Epithelial cell of proximal tubule (primary cell): ENCODE results near the gene NUP210L. TPM values are rescaled to one million over a fixed set of nuclear protein-coding genes. Genes with fewer than 3 reads are reported as not detected.

Experiments
- DNase-seq: peaks from one replicate; pipeline ENCODE4 v3.0.0-alpha.2; 2011; ENCODE audit warnings: low read depth
- H3K4me3 ChIP-seq: 2 replicates; pipeline ENCODE4 v1.5.1; 2011; ENCODE audit warnings: low read depth, mild to moderate bottlenecking, low read length
- total RNA-seq: library from RNA; depleted of rRNA; stranded (reverse); fragments of >200 nt; gene quantifications from 2 replicates; pipeline ENCODE4 v1.2.3, GENCODE V29; 2015
- TF ChIP-seq, protein P1 (sequence below): conservative IDR thresholded peaks from 2 replicates; pipeline ENCODE4 v1.5.1; 2012; ENCODE audit warnings: low read depth, mild to moderate bottlenecking, low read length

Gene NUP210L
- total RNA-seq, 1 donor from 2014 or later = not detected

DNA sequence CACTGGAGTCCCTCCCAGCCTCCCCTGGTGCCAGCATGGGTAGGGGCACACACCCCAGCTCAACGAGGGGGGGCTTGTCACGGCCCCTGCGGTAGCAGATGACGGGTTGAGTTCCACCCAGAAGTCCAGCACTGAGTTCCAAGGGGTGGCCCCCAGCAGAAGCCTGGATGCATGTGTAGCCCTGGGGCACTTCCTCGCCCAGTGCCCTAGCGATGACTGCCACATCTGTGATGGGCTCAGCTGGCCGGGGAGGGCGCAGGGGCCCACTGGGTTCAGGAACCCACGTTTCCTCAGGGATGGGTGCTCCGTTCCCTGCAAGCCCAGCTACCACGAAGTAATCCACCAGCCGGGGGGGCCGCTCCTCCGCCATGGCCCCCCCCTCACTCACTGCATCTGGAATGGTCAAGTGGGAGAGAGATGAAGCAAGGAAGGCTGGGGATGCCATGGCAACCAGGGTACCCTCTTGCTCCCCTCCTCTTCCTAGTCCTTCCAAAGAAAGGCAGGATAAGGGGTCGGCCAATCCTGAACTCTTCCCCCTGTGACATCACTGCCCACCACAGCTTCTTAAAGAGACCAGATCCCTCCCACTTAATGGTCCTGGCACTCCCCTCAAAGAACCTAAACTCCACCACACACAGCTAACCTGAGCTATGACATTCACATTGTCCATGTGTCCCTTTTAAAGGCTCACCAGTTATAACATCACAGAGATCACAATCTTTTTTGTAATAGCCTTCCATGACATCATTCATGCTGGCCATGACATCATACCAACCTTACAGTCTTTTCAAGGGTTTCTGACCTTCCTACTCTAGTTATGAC, 210.7 kb downstream of the NUP210L start:
- TF ChIP-seq, protein P1, sequence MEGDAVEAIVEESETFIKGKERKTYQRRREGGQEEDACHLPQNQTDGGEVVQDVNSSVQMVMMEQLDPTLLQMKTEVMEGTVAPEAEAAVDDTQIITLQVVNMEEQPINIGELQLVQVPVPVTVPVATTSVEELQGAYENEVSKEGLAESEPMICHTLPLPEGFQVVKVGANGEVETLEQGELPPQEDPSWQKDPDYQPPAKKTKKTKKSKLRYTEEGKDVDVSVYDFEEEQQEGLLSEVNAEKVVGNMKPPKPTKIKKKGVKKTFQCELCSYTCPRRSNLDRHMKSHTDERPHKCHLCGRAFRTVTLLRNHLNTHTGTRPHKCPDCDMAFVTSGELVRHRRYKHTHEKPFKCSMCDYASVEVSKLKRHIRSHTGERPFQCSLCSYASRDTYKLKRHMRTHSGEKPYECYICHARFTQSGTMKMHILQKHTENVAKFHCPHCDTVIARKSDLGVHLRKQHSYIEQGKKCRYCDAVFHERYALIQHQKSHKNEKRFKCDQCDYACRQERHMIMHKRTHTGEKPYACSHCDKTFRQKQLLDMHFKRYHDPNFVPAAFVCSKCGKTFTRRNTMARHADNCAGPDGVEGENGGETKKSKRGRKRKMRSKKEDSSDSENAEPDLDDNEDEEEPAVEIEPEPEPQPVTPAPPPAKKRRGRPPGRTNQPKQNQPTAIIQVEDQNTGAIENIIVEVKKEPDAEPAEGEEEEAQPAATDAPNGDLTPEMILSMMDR = no peak

DNA sequence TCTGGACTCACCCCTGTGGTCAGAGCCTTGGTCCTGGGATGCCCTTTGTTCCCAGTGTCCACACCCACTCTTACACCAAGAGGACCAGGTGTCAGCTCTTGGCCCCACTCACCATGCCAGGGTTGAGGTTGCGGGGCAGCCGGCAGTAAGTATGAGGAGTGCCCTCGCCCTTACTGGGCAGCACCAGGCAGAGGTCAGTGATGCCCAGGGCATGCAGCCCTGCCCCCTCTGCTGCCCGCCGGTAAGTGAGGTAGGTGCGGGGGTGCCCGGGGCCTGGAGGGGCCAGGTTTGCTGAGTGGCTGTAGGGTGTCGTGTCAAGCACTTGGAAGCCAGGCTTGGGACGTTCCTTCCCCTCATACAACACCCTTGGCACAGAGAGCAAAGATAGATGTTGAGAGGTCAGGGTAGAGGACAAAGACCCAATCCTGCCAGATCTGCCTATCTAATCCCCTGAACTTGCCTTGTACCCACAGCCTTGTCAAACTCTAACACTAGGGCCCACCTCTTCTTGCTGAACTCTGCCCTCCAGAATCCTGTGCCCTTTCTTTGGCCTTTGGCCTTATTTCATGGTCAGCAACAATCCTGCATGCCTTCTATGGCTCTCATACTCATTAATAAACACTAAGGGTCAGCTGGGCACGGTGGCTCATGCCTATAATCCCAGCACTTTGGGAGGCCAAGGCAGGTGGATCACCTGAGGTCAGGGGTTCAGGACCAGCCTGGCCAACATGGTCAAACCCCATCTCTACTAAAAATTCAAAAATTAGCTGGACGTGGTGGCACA, 211.9 kb downstream of the NUP210L start:
- DNase-seq = no peak
- TF ChIP-seq, protein P1 = no peak
- no peak overlapping the region for H3K4me3 ChIP-seq

More for the DNA sequence above, 210.7 kb downstream of the NUP210L start:
- DNase-seq = no peak
- no peak overlapping the region for H3K4me3 ChIP-seq

Other genes starting within 250 kb of the NUP210L start
- gene GATAD2B, start 232.1 kb downstream of the NUP210L start, total RNA-seq = 6.8 and 10.3 TPM in 2 replicates
- gene DENND4B, start 208.4 kb downstream of the NUP210L start, total RNA-seq = 19.1 and 42.5 TPM in 2 replicates
- gene CRTC2, start 196.5 kb downstream of the NUP210L start, total RNA-seq = 20.2 and 24.6 TPM in 2 replicates
- gene SLC39A1, start 191.5 kb downstream of the NUP210L start, total RNA-seq = 107 and 145 TPM in 2 replicates
- 10.7 and 15.3 TPM in 2 replicates for gene CREB3L4, start 187.2 kb downstream of the NUP210L start, total RNA-seq
- gene JTB, start 177.4 kb downstream of the NUP210L start, total RNA-seq = 170 and 314 TPM in 2 replicates
- gene RAB13, start 168.7 kb downstream of the NUP210L start, total RNA-seq = 30.5 and 41.9 TPM in 2 replicates
- gene RPS27, start 164.3 kb downstream of the NUP210L start, total RNA-seq = 1,876 and 2,488 TPM in 2 replicates
- gene TPM3, start 37.0 kb upstream of the NUP210L start, total RNA-seq = 569 and 700 TPM in 2 replicates
- not detected in 2 replicates for gene CFAP141, start 51.3 kb upstream of the NUP210L start, total RNA-seq
- gene UBAP2L, start 65.9 kb upstream of the NUP210L start, total RNA-seq = 56.4 and 74.7 TPM in 2 replicates
- 86.1 and 149 TPM in 2 replicates for gene HAX1, start 117.6 kb upstream of the NUP210L start, total RNA-seq
- gene AQP10, start 166.0 kb upstream of the NUP210L start, total RNA-seq = not detected in 2 replicates
- 26.6 and 30.6 TPM in 2 replicates for gene ATP8B2, start 170.5 kb upstream of the NUP210L start, total RNA-seq